ENCODE data around the gene SORL1. TPM values are rescaled to one million over a fixed set of nuclear protein-coding genes. Genes with fewer than 3 reads are reported as not detected.

SORL1 gene
- total RNA-seq, 2 experiments from 2014 or later, result 179 to 195 TPM

DNA sequence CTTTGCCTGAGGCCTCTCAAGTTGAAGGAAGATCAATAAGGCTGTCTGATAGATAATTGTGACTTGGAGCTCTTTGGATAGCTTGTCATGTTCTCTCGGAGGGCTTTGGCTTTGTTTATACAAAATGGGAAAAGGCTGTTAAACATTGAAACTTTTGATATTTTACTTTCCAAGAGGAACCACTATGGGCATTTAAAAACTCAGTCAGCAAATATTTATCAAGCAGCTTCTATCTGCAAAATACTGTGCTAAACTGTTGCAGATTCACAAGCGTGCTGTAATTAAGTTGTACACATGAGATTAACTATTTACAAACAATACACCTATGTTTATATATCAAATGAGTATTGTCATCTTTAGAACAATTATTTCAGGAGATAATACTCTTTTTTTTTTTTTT lies 34.5 kb upstream of the SORL1 start:
- H3K4me1 Mint-ChIP-seq, result peaks cover 49% of the 10 kb centered on the region
- peaks cover 2% of the 10 kb centered on the region for H3K36me3 Mint-ChIP-seq
- POLR2A ChIA-PET, result interaction anchor here (0.6 to 2.1 kb wide), 6 partner anchors 32 to 80 kb away, joined by 3 to 9 read pairs (median 3); partner anchors contain the start of genes SORL1 and SORL1-AS1
- H3K9me3 Mint-ChIP-seq, result peaks cover 2% of the 10 kb centered on the region
- H3K27ac Mint-ChIP-seq, result peak overlapping the region; percentile 75
- peak overlapping the region; percentile 30 for H3K4me3 Mint-ChIP-seq
- no peak for ATAC-seq (ENCODE audit: low read depth)
- H3K27me3 Mint-ChIP-seq, result no peaks in the 10 kb centered on the region
- DNase-seq, result no peak

DNA sequence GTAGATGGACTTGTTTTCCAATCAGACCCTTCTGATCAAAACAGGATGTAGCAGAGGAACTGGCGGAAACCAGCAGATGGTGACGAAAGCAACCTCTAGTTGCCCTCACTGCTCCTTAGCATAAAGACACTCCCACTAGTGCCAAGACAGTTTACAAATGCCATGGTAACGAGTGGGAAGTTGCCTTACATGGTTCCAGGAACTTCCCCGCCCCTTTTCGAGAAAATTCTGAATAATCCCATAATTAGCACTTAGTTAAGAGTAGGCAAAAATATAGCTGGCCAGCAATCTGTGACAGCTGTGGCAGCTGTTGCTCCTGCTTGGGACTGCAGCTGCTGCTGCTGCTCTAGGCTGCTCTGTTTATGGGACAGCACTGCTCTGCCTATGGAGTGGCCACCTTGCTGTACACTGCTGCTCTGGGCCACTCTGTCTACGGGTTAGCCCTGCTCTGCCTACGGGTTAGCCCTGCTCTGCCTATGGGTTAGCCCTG lies 33.4 kb upstream of the SORL1 start:
- H3K9me3 Mint-ChIP-seq, result no peaks in the 10 kb centered on the region
- POLR2A ChIA-PET, result interaction anchor here (1.2 to 2.7 kb wide), 2 partner anchors 32 to 45 kb away, joined by 3 to 16 read pairs; no protein-coding TSS in a partner anchor
- peak; percentile 63 for ATAC-seq (ENCODE audit: low read depth)

DNA sequence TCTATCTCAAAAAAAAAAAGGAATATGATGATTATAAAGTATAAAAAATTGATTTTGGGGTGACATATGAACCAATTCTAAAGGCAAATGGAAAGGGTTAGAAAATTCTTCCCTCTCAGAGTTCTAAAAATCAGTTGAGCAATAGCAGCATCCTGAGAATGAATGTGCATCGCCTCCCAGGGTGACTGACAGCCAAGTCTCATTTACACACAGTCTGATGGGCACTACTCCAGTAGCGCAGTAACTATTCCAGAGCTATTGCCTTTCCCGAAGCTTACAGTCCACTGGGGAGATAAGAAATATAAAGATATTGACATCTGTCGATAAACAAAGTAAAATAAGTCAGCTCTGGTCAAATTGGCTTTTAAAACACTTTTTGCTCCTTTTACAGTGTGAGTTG lies 32.3 kb upstream of the SORL1 start:
- H3K36me3 Mint-ChIP-seq, result peaks cover 2% of the 10 kb centered on the region
- H3K4me3 Mint-ChIP-seq, result peak overlapping the region; percentile 32
- no peaks in the 10 kb centered on the region for H3K9me3 Mint-ChIP-seq
- POLR2A ChIA-PET, result interaction anchor here (1.2 to 2.7 kb wide), 2 partner anchors 31 to 43 kb away, joined by 3 to 16 read pairs; no protein-coding TSS in a partner anchor
- H3K27ac Mint-ChIP-seq, result no peak overlapping the region
- no peaks in the 10 kb centered on the region for H3K27me3 Mint-ChIP-seq
- no peak for DNase-seq
- no peak for ATAC-seq (ENCODE audit: low read depth)
- H3K4me1 Mint-ChIP-seq, result peaks cover 51% of the 10 kb centered on the region

More for the DNA sequence above, 33.4 kb upstream of the SORL1 start:
- Mint-ChIP-seq H3K27ac (peak overlapping the region; percentile 62), H3K4me1 (peaks cover 51% of the 10 kb centered on the region), H3K36me3 (no peaks in the 10 kb centered on the region), H3K27me3 (no peaks in the 10 kb centered on the region), H3K4me3 (peak overlapping the region; percentile 23)
- DNase-seq, result peak; percentile 40

DNA sequence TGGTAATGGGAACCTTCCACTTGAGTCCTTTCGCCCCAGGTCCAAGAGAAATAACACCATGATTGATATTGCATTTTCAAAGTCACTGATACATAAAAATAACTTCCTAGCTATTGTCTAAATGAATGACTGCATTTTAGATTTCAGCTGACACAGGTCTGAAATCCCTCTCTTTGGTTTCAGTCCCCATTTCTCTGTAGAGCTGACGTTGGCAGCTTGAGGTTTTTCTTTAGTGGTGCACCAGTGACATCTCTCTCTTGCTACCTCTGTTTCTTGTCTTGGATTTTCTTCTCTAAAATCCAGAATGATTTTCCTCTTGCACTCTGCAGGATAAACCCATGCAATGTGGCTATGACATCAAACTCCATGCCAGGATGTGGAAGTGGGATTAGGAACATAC lies 31.7 kb upstream of the SORL1 start:
- Mint-ChIP-seq H3K9me3 (peaks cover 2% of the 10 kb centered on the region), H3K4me1 (peaks cover 48% of the 10 kb centered on the region), H3K27ac (peak overlapping the region; percentile 13), H3K27me3 (no peaks in the 10 kb centered on the region), H3K4me3 (peak overlapping the region; percentile 32), H3K36me3 (peaks cover 6% of the 10 kb centered on the region)
- POLR2A ChIA-PET, result interaction anchor here (2.7 kb wide), 1 partner anchor 30 kb away, joined by 16 read pairs; no protein-coding TSS in a partner anchor
- no peak for DNase-seq
- no peak for ATAC-seq (ENCODE audit: low read depth)

DNA sequence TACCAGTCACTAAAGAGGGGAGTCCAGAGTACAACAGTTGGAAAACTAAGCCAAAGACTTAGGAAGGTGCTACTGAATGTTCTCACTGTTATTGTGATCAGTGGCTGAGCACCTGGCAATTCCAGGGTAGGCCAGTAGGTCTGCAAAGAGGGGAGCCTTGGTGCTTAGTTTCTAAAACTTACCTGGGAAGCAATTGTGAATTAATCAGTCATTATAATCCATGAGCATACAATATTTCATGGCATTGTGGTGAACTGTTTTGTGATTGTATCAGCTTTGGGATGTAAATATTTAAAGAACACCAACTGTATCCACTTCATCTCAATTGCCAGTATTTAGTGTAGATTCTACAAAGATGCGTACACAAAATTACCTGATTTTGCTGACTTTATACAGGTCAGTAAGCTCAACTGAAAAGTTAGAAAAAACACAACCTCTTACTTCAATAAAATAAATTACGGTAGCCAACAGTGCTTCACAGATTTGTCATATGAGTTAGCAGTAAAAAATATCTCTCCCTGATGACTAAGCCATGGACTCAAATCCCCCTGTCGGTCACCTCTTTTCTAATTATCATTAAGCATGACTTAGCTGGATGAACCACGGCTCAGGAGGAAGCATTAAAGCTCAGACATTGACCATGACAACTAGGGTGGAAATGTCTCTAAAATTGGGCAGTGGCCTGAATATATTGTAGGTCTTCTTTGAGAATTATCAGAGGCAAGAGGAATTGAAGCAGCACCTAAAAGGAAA lies 30.8 kb upstream of the SORL1 start:
- peaks cover 2% of the 10 kb centered on the region for H3K9me3 Mint-ChIP-seq
- peaks cover 6% of the 10 kb centered on the region for H3K36me3 Mint-ChIP-seq
- no peaks in the 10 kb centered on the region for H3K27me3 Mint-ChIP-seq
- H3K4me3 Mint-ChIP-seq, result no peak overlapping the region
- peaks cover 45% of the 10 kb centered on the region for H3K4me1 Mint-ChIP-seq
- POLR2A ChIA-PET, result no interaction called here
- DNase-seq, result no peak
- peak overlapping the region; percentile 56 for H3K27ac Mint-ChIP-seq
- ATAC-seq (ENCODE audit: low read depth), result no peak

DNA sequence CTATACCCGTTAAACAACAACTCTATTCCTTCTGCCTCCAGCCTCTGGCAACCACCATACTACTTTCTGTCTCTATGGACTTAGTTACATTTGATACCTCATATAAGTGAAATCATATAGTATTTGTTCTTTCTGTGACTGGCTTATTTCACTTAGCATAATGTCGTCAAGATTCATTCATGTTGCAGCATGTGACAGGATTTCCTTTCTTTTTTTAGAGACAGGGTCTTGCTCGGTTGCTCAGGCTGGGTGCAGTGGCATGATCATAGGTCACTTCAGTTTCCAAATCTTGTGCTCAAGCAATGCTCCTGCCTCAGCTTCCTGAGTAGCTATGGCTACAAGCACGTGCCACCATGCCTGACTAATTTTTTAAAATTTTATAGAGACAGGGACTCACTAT lies 29.4 kb upstream of the SORL1 start:
- Mint-ChIP-seq H3K9me3 (peaks cover 2% of the 10 kb centered on the region), H3K4me1 (peaks cover 41% of the 10 kb centered on the region), H3K4me3 (peak overlapping the region; percentile 52), H3K36me3 (peaks cover 6% of the 10 kb centered on the region), H3K27me3 (no peaks in the 10 kb centered on the region), H3K27ac (peak overlapping the region; percentile 24)
- no peak for DNase-seq
- POLR2A ChIA-PET, result no interaction called here
- peak; percentile 25 for ATAC-seq (ENCODE audit: low read depth)

DNA sequence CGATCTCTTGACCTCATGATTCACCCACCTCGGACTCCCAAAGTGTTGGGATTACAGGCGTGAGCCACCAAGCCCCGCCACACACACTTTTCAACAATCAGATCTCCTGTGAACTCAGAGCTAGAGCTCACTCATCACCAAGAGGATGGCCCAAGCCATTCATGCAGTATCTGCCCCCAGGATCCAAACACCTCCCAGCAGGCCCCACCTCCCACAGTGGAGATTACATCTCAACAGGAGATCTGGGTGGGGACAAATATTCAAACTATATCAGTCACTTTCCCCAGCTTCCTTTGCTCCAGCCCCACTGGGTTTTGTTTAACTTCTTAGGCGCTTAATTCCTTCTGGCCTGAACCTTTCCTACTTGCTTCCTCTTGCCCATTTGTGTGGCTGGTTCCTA lies 26.3 kb upstream of the SORL1 start:
- DNase-seq, result no peak
- POLR2A ChIA-PET, result no interaction called here
- H3K9me3 Mint-ChIP-seq, result peaks cover 2% of the 10 kb centered on the region
- ATAC-seq (ENCODE audit: low read depth), result no peak
- H3K4me1 Mint-ChIP-seq, result peaks cover 21% of the 10 kb centered on the region
- H3K27ac Mint-ChIP-seq, result no peak overlapping the region
- H3K27me3 Mint-ChIP-seq, result no peaks in the 10 kb centered on the region
- no peak overlapping the region for H3K4me3 Mint-ChIP-seq
- H3K36me3 Mint-ChIP-seq, result peaks cover 6% of the 10 kb centered on the region

DNA sequence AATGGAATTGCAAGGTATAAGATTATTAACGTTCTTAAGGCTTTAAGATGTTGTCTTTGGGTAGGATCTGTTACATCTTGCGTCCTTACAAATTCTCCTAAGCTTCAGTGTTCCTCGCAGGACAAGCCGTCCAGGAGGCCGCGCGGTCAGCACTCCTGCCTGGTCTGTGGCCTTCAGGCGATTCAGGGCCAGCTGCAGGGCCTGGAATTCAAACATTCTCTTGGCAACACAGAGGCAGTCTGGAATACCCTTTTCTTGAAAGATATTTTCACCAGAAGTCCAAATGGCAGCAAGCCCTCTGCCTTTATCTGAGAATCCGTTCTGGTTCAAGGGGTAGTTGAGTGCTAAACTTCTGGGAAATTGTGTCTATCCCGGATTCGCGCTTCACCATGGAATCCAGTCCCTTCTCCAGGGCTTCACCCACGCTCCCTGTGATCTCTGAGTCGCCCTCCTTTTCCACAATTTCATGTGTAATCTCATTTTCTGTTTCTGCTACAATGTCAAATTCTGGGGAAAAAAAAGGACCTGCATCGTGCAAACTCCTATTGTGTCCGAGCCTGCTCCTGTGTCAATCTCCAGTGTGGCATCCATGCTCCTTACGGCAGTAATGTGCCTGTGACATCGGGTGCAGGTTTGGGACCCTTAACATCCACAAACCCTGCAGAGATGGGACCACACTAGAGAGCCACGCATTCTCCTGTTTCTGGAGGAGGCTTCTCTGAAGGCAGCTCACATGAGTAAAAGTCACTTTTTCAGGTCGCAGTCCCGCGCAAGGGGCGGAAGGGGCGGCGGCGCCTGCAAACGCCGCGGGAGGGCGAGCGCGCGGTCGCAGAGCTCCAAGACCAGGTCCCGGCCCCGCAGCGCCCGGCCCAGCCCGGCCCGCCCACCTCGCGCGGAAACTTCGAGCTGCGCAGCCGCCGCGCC lies 25.4 kb upstream of the SORL1 start:
- H3K4me3 Mint-ChIP-seq, result peak overlapping the region; percentile 58
- peak overlapping the region; percentile 8 for H3K27ac Mint-ChIP-seq
- peaks cover 2% of the 10 kb centered on the region for H3K9me3 Mint-ChIP-seq
- ATAC-seq (ENCODE audit: low read depth), result peak; percentile 80
- POLR2A ChIA-PET, result interaction anchor here (1.2 to 1.9 kb wide), 5 partner anchors 15 to 39 kb away, joined by 3 to 11 read pairs (median 4); no protein-coding TSS in a partner anchor
- no peaks in the 10 kb centered on the region for H3K27me3 Mint-ChIP-seq
- H3K36me3 Mint-ChIP-seq, result peaks cover 6% of the 10 kb centered on the region
- H3K4me1 Mint-ChIP-seq, result peaks cover 14% of the 10 kb centered on the region
- DNase-seq, result peak; percentile 69

DNA sequence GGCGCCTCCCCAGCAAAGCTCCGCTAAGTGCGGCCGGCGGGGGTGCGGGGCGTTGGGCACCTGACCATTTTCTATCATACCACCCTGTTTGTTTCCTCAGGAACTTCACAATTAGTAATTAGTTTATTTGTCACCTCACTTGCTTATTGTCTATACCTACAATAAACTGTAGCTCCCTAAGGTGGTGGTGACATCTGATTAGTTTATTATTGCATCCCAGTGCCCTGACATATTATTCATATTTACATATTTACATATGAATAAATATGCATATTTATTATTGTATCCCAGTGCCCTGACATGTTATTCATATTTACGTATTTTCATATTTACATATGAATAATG lies 24.7 kb upstream of the SORL1 start:
- Mint-ChIP-seq H3K27me3 (no peaks in the 10 kb centered on the region), H3K4me1 (peaks cover 10% of the 10 kb centered on the region), H3K9me3 (peaks cover 2% of the 10 kb centered on the region), H3K27ac (no peak overlapping the region), H3K36me3 (peaks cover 6% of the 10 kb centered on the region), H3K4me3 (no peak overlapping the region)
- ATAC-seq (ENCODE audit: low read depth) (no peak), DNase-seq (no peak)
- POLR2A ChIA-PET, result interaction anchor here (1.2 to 1.9 kb wide), 5 partner anchors 15 to 39 kb away, joined by 3 to 11 read pairs (median 4); no protein-coding TSS in a partner anchor

DNA sequence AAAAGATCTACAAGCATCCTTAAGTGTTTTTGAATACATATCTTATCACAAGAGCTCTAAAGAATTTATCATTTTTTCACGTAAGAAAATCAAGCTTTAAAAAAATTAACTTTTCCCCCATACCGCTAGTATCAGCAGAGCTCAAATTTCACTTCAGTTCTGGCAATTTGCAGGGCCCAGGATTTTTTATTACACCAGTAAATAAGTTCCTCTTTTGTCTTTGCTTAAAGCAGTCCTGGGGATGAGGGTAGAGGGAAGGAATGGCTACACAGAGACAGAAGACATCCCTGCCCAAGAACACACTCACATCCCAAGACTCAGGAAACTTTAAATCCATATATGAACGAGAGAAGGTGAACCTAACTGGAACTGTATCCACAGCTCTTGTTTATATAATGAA lies 22.6 kb upstream of the SORL1 start:
- Mint-ChIP-seq H3K4me3 (no peak overlapping the region), H3K27ac (no peak overlapping the region), H3K27me3 (no peaks in the 10 kb centered on the region), H3K4me1 (peaks cover 5% of the 10 kb centered on the region), H3K9me3 (peaks cover 2% of the 10 kb centered on the region), H3K36me3 (peaks cover 4% of the 10 kb centered on the region)
- DNase-seq (no peak), ATAC-seq (ENCODE audit: low read depth) (no peak)
- POLR2A ChIA-PET, result no interaction called here

DNA sequence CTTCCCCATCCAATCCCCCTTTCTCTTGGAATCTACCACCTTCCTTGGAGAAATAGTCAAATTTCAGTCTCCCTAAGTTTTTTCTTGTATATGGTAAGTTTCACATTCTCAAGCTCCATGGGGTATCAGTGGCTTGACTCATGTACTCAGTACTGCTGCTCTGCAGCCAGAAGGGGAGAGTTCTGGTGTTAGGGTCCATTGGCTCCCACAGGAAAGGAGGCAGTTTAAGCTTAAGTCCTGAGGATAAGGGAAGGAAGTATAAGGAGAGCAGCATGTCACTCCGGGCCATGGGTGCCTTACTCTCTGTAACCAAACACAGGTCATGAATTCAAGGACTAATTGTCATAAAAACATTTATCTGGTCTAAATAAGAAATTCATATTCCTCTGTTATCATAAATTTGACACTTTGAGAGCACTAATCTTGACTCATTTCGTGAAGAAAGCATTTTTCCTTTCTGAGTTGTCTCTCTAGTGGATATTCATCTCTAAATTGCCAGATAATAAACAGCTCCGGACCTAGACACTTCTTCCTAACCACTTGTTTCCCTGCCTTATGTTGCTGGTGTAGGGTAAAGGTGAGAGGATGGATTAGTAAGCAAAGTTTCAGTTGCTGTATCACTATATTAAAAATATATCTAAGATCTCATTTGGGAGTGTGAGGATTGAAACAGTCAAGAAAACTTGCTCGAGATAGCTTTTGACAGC lies 20.1 kb upstream of the SORL1 start:
- peaks cover 2% of the 10 kb centered on the region for H3K36me3 Mint-ChIP-seq
- H3K27me3 Mint-ChIP-seq, result no peaks in the 10 kb centered on the region
- H3K4me3 Mint-ChIP-seq, result no peak overlapping the region
- peak overlapping the region; percentile 13 for H3K27ac Mint-ChIP-seq
- H3K4me1 Mint-ChIP-seq, result peaks cover 3% of the 10 kb centered on the region
- POLR2A ChIA-PET, result no interaction called here
- no peak for ATAC-seq (ENCODE audit: low read depth)
- no peak for DNase-seq
- H3K9me3 Mint-ChIP-seq, result no peaks in the 10 kb centered on the region

DNA sequence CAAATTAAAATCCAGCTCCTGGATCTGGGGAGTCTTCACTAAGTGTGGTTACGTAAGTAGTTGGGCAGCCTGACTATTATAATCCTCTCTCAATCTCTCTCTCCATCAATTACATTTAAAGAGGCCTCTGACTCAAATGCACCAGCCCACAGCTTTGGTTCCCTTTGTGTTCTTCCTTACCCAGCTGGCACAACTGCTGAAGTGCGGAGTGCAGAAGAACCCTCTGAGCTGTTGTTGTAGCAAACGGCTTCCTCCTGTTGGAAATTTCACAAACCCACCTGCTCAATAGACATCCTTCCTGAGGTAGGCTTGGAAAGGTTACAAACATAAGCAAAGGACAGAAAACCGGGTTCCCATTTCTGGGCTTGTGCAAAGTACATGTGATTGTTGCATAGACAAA lies 17.0 kb upstream of the SORL1 start:
- Mint-ChIP-seq H3K27ac (no peak overlapping the region), H3K4me3 (no peak overlapping the region), H3K36me3 (peaks cover 5% of the 10 kb centered on the region), H3K9me3 (peaks cover 2% of the 10 kb centered on the region), H3K27me3 (no peaks in the 10 kb centered on the region), H3K4me1 (peaks cover 8% of the 10 kb centered on the region)
- ATAC-seq (ENCODE audit: low read depth) (no peak), DNase-seq (no peak)
- POLR2A ChIA-PET, result no interaction called here
